A673 (cell line): ENCODE data around the gene PPP2R5C.

Experiments
- EZH2 ChIP-seq: fragments of 200-600 bp; sonication (generic); IDR thresholded peaks from 2 replicates; pipeline ENCODE4 v1.6.1; 2017; ENCODE audit warnings: borderline replicate concordance, low read depth, mild to moderate bottlenecking, mixed read lengths, antibody characterized with exemption, low read length; ENCODE audit not compliant: poor library complexity, severe bottlenecking
- TF ChIP-seq, protein P1 (sequence below): fragments of 300-800, 200-600 bp; sonication (generic); conservative IDR thresholded peaks from 2 replicates; pipeline ENCODE4 v1.5.1; 2017; ENCODE audit warnings: low read depth, mild to moderate bottlenecking, antibody characterized with exemption, low read length, moderate library complexity, mixed read lengths

DNA sequence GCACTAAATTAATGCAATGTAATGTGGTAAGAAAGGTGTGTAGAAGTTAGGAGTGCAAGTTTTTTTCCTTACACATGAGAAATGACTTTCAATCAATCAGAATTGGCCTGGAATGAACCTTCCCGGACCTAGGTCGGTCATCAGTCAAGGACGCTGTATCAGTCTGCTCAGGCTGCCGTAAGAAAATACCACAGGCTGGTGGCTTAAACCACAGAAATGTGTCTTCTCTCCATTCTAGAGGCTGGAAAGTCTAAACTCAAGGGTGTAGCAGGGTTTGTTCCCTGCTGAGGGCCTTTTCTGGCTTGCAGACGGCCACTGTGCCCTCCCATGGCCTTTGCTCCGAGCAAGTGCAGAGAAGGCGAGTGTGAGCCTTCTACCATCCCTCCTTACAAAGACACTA is 116.3 kb downstream of the PPP2R5C start:
- TF ChIP-seq, protein P1, sequence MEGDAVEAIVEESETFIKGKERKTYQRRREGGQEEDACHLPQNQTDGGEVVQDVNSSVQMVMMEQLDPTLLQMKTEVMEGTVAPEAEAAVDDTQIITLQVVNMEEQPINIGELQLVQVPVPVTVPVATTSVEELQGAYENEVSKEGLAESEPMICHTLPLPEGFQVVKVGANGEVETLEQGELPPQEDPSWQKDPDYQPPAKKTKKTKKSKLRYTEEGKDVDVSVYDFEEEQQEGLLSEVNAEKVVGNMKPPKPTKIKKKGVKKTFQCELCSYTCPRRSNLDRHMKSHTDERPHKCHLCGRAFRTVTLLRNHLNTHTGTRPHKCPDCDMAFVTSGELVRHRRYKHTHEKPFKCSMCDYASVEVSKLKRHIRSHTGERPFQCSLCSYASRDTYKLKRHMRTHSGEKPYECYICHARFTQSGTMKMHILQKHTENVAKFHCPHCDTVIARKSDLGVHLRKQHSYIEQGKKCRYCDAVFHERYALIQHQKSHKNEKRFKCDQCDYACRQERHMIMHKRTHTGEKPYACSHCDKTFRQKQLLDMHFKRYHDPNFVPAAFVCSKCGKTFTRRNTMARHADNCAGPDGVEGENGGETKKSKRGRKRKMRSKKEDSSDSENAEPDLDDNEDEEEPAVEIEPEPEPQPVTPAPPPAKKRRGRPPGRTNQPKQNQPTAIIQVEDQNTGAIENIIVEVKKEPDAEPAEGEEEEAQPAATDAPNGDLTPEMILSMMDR = no peak
- no peak for TF ChIP-seq EZH2
